ENCODE results near the gene CPE.

Gene CPE

GRCh38 chr4:165386328-165386727 is 7.5 kb downstream of the CPE start:
- TF ChIP-seq, protein P1, sequence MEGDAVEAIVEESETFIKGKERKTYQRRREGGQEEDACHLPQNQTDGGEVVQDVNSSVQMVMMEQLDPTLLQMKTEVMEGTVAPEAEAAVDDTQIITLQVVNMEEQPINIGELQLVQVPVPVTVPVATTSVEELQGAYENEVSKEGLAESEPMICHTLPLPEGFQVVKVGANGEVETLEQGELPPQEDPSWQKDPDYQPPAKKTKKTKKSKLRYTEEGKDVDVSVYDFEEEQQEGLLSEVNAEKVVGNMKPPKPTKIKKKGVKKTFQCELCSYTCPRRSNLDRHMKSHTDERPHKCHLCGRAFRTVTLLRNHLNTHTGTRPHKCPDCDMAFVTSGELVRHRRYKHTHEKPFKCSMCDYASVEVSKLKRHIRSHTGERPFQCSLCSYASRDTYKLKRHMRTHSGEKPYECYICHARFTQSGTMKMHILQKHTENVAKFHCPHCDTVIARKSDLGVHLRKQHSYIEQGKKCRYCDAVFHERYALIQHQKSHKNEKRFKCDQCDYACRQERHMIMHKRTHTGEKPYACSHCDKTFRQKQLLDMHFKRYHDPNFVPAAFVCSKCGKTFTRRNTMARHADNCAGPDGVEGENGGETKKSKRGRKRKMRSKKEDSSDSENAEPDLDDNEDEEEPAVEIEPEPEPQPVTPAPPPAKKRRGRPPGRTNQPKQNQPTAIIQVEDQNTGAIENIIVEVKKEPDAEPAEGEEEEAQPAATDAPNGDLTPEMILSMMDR (IDR thresholded peaks at IDR 0.05; ENCODE audit: low read length): no peak
- no peak for TF ChIP-seq EZH2 (IDR thresholded peaks at IDR 0.05; ENCODE audit: borderline replicate concordance, low read length)
- no peaks in the 10 kb centered on the region for H3K79me2 ChIP-seq (ENCODE audit: insufficient read depth, low read length)
- no peaks in the 10 kb centered on the region for H3K27me3 ChIP-seq (ENCODE audit: insufficient read depth, low read length)
- no peaks in the 10 kb centered on the region for H3K36me3 ChIP-seq (ENCODE audit: insufficient read depth, low read length)
- H4K20me1 ChIP-seq (ENCODE audit: insufficient read depth, low read length): no peaks in the 10 kb centered on the region
- no peak overlapping the region for H3K4me2 ChIP-seq (ENCODE audit: low read length)
- H3K4me1 ChIP-seq (ENCODE audit: insufficient read depth, low read length, severe bottlenecking): no peaks in the 10 kb centered on the region
- no peak overlapping the region for H3K27ac ChIP-seq (ENCODE audit: low read depth, low read length, poor library complexity, severe bottlenecking)
- no peaks in the 10 kb centered on the region for H3F3A ChIP-seq (ENCODE audit: insufficient read depth, low read length)
- H3K9me2 ChIP-seq (ENCODE audit: low read depth, low read length): no peaks in the 10 kb centered on the region
- no peaks in the 10 kb centered on the region for H3K9me3 ChIP-seq (ENCODE audit: low read length)
- no peak overlapping the region for H3K4me3 ChIP-seq (ENCODE audit: low read depth, low read length, poor library complexity, severe bottlenecking)
- H2AFZ ChIP-seq (ENCODE audit: low read length): no peak overlapping the region
- no peak overlapping the region for H3K9ac ChIP-seq (ENCODE audit: low read length)

GRCh38 chr4:165388756-165389155 is 9.9 kb downstream of the CPE start:
- H3K9me2 ChIP-seq (ENCODE audit: low read depth, low read length): no peaks in the 10 kb centered on the region
- no peaks in the 10 kb centered on the region for H3K27me3 ChIP-seq (ENCODE audit: insufficient read depth, low read length)
- no peaks in the 10 kb centered on the region for H3K4me1 ChIP-seq (ENCODE audit: insufficient read depth, low read length, severe bottlenecking)
- H3K4me2 ChIP-seq (ENCODE audit: low read length): no peak overlapping the region
- no peak overlapping the region for H2AFZ ChIP-seq (ENCODE audit: low read length)
- H4K20me1 ChIP-seq (ENCODE audit: insufficient read depth, low read length): no peaks in the 10 kb centered on the region
- no peak for TF ChIP-seq EZH2 (IDR thresholded peaks at IDR 0.05; ENCODE audit: borderline replicate concordance, low read length)
- TF ChIP-seq, protein P1 (IDR thresholded peaks at IDR 0.05; ENCODE audit: low read length): no peak
- H3K36me3 ChIP-seq (ENCODE audit: insufficient read depth, low read length): no peaks in the 10 kb centered on the region
- no peaks in the 10 kb centered on the region for H3K9me3 ChIP-seq (ENCODE audit: low read length)
- no peak overlapping the region for H3K27ac ChIP-seq (ENCODE audit: low read depth, low read length, poor library complexity, severe bottlenecking)
- H3F3A ChIP-seq (ENCODE audit: insufficient read depth, low read length): no peaks in the 10 kb centered on the region
- H3K9ac ChIP-seq (ENCODE audit: low read length): no peak overlapping the region
- no peak overlapping the region for H3K4me3 ChIP-seq (ENCODE audit: low read depth, low read length, poor library complexity, severe bottlenecking)
- no peaks in the 10 kb centered on the region for H3K79me2 ChIP-seq (ENCODE audit: insufficient read depth, low read length)

DNA sequence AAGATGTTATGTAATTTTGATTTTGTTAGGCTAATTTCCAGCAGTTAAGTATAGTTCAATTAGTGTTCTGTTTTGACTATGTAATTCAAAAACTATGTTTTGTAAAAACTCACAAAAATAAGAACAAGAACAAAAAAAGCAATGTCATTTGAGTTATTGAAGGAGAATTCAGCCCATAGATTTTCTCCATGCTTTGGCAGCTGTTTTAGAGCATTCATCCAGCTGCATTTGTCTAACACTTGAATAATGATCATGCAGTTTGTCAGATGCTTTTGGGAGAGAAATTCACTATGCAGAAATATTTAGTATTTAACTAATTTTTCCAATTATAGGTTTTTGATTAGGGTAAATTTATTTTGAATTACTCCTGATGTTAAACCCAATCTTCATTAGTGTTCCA is 14.2 kb downstream of the CPE start:
- no peaks in the 10 kb centered on the region for H3K9me3 ChIP-seq (ENCODE audit: low read length)
- no peak overlapping the region for H3K4me3 ChIP-seq (ENCODE audit: low read depth, low read length, poor library complexity, severe bottlenecking)
- no peaks in the 10 kb centered on the region for H3K79me2 ChIP-seq (ENCODE audit: insufficient read depth, low read length)

More for the DNA sequence above, 14.2 kb downstream of the CPE start:
- Histone ChIP-seq H3F3A (ENCODE audit: insufficient read depth, low read length) (no peaks in the 10 kb centered on the region), H3K27ac (ENCODE audit: low read depth, low read length, poor library complexity, severe bottlenecking) (no peak overlapping the region), H3K4me1 (ENCODE audit: insufficient read depth, low read length, severe bottlenecking) (no peaks in the 10 kb centered on the region), H3K27me3 (ENCODE audit: insufficient read depth, low read length) (no peaks in the 10 kb centered on the region), H3K9me2 (ENCODE audit: low read depth, low read length) (no peaks in the 10 kb centered on the region), H3K4me2 (ENCODE audit: low read length) (no peak overlapping the region), H4K20me1 (ENCODE audit: insufficient read depth, low read length) (no peaks in the 10 kb centered on the region), H2AFZ (ENCODE audit: low read length) (no peak overlapping the region), H3K9ac (ENCODE audit: low read length) (no peak overlapping the region), H3K36me3 (ENCODE audit: insufficient read depth, low read length) (no peaks in the 10 kb centered on the region)
- TF ChIP-seq, protein P1 (IDR thresholded peaks at IDR 0.05; ENCODE audit: low read length): no peak
- TF ChIP-seq EZH2 (IDR thresholded peaks at IDR 0.05; ENCODE audit: borderline replicate concordance, low read length): no peak

Data from OCI-LY1 (cell line).